Effector memory CD4-positive, alpha-beta T cell (primary cell): ENCODE measurements around the gene TICRR.

Source experiments
- DNase-seq, 3 donors: peaks; one replicate each; pipeline ENCODE4 v3.0.0-alpha.2; 2020
- H3K27ac ChIP-seq: 2 replicates; pipeline ENCODE4 v1.7.0; 2013; ENCODE audit warnings: mild to moderate bottlenecking, low read length, moderate library complexity; ENCODE audit not compliant: insufficient read depth, poor library complexity, severe bottlenecking
- H3K27me3 ChIP-seq: replicated peaks from 2 replicates; pipeline ENCODE4 v1.7.0; 2013; ENCODE audit warnings: mild to moderate bottlenecking, low read length; ENCODE audit not compliant: insufficient read depth, control insufficient read depth, poor library complexity, severe bottlenecking
- H3K36me3 ChIP-seq: 2 replicates; pipeline ENCODE4 v1.7.0; 2013; ENCODE audit warnings: mild to moderate bottlenecking, low read length, moderate library complexity; ENCODE audit not compliant: control insufficient read depth, insufficient read depth
- H3K4me1 ChIP-seq: 2 replicates; pipeline ENCODE4 v1.7.0; 2013; ENCODE audit warnings: low read length, mild to moderate bottlenecking; ENCODE audit not compliant: control insufficient read depth, insufficient read depth, poor library complexity, severe bottlenecking
- H3K4me3 ChIP-seq: 2 replicates; pipeline ENCODE4 v1.7.0; 2013; ENCODE audit warnings: low read length, low read depth, mild to moderate bottlenecking; ENCODE audit not compliant: insufficient read depth, poor library complexity, severe bottlenecking
- H3K9me3 ChIP-seq: 2 replicates; pipeline ENCODE4 v1.7.0; 2013; ENCODE audit warnings: mild to moderate bottlenecking, low read length, moderate library complexity; ENCODE audit not compliant: control insufficient read depth

TICRR gene

DNA sequence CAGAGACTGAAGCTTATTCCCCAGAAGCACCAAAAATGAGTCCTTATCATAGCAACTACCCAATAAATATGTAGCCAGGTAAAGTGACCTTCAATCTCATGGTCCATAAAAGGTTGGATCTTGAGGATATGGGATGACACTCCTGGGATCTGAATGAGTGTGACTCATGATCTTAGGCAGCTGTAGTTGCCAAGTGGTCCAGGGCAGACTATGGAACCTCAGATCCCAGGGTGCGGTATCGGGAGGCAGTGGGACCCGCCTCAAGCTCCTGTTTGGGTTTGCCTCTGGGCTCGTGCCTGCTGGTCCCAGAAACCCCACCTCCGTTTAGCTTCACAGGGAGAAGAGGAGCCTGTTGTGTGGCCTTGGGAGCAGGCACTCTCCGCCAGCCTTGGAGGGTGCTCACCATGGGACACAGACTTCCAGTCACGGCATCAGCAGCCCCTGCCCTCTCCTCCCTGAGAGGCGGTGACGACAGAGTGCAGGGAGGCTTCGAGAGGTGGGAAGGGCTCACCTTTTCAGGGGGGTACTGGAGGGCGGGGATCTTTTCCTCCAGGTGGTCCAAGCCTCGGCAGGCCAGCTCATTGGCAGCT is 95.8 kb downstream of the TICRR start:
- H3K27me3 ChIP-seq: no peaks in the 10 kb centered on the region

DNA sequence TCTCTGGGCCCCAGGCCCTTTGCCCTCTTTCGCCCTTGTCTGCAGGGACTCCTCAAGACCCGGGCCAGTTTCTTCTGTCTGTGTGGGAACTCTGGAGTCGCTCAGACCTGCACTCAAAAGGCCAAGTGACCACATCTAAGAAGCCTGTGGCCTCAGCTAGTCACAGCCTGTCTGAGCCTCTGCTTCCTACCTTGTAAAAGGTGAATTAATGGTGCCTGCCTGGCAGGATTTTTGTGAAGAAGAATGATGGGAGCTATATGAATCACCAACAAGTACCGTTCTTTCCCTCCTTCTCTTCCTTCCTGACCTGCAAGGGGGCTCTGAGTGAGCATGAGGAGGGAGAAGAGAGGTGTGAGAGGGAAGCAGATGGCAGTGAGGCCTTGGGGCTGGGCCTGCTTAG is 96.4 kb downstream of the TICRR start:
- H3K4me1 ChIP-seq: no peaks in the 10 kb centered on the region
- DNase-seq: no peak
- H3K9me3 ChIP-seq: no peaks in the 10 kb centered on the region
- H3K27ac ChIP-seq: no peak overlapping the region
- no peaks in the 10 kb centered on the region for H3K27me3 ChIP-seq
- no peaks in the 10 kb centered on the region for H3K36me3 ChIP-seq
- H3K4me3 ChIP-seq: no peak overlapping the region

More for the DNA sequence above, 95.8 kb downstream of the TICRR start:
- peaks cover under 1% of the 10 kb centered on the region for H3K4me1 ChIP-seq
- H3K36me3 ChIP-seq: no peaks in the 10 kb centered on the region
- no peak for DNase-seq
- no peak overlapping the region for H3K4me3 ChIP-seq
- no peaks in the 10 kb centered on the region for H3K9me3 ChIP-seq
- no peak overlapping the region for H3K27ac ChIP-seq

DNA sequence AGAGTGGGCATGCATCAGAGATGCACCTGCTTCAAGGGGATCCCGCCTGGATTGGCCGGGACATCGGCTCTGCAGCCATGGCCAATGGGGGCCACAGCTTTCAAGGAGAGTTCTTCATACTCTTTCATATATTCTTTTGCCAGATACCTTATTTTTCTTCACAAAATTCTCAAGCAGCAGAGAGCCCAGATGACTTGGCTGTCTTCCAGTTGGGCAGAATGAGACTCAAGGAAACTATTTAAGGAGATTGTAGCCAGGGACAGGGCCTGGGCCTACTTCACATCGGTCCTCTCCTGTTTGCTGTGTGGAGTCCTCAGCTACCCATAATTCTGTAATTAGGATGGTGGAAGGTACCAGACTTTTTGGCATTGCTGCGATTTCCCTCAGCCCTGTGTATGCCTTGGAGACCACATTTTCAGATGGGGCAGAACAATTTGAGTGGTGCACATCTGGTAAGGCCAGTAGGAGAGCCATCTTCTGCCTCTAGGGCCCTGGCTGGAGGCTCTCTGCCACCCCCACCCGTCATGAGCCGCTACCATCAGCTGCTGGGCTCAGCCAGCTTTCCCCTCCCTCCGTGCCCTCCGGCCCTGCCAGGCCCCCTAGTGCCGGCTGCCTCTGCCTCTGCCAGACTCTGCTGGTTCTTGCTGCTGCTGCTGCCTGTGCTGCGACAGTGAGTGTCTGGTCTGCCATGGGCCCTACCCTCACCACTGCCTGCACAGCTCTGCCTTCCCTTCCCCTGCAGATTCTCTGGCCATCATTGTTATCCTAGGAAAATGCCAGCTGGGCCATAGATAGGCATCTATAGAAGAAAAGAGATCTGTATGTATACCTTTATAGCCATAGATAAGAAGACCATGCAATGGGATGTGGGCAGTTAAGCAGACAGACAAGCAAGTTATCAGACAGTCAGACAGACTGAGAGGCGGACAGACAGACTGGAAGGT is 97.2 kb downstream of the TICRR start:
- Histone ChIP-seq H3K36me3 (no peaks in the 10 kb centered on the region), H3K4me3 (no peak overlapping the region), H3K4me1 (no peaks in the 10 kb centered on the region), H3K27ac (no peak overlapping the region), H3K27me3 (no peaks in the 10 kb centered on the region), H3K9me3 (no peaks in the 10 kb centered on the region)
- no peak for DNase-seq

DNA sequence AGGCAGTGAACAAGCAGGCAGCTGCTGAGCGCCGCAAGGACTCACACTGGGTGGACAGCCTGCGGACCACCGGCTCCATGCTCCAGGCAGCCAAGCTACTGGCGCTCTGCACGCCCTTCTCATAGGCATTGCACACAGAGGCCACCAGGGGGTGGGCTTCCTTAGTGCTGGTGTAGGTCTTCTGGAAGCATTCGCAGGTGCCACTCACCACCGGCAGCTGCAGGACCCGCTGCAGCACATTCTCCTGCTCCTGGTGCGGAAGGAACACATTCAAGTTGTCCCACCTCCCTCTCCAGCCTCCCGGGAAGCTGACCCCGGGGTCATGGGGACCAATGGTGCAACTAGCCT is 97.9 kb downstream of the TICRR start:
- DNase-seq: no peak
- H3K36me3 ChIP-seq: no peaks in the 10 kb centered on the region

DNA sequence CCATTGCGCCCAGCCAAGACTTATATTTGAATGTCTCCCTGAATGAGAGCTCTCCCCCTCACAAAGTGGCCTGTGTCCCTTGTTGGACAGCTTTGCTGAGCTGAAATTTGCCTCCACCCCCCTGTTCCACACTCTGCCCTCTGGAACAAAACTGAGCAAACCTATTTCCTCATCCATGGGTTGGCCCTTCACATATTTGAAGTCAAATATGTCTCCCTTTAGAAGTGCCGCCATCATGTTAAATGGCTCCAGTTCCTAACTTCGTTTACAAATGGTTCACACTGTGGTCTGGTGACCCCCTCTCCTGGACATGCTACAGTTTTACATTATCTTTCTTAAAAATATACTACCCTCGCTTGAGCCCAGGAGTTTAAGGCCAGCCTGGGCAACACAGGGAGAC is 99.3 kb downstream of the TICRR start:
- H3K4me3 ChIP-seq: no peak overlapping the region
- no peak overlapping the region for H3K27ac ChIP-seq
- no peaks in the 10 kb centered on the region for H3K4me1 ChIP-seq

More for the DNA sequence above, 97.9 kb downstream of the TICRR start:
- Histone ChIP-seq H3K27ac (no peak overlapping the region), H3K4me3 (no peak overlapping the region), H3K4me1 (no peaks in the 10 kb centered on the region), H3K27me3 (no peaks in the 10 kb centered on the region), H3K9me3 (no peaks in the 10 kb centered on the region)

DNA sequence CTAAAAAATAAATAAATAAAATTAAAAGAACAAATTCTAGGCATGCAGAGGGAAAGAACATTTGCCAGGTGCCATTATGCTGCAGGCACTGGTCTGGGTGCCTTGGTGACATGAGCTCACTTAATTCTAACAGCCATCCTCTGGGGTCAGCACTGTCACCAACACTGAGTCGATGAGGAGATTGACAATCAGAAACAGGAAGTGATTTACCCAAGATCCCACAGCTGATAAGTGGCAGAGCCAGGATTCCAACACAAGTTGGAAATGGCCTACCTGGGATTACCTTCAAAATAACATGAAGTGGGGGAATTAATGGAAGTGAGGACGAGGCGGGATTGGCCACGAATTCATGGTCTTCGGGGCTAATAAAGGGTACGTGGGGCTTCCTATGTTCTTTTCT is 100.3 kb downstream of the TICRR start:
- Histone ChIP-seq H3K4me3 (no peak overlapping the region), H3K27ac (no peak overlapping the region), H3K36me3 (no peaks in the 10 kb centered on the region), H3K4me1 (no peaks in the 10 kb centered on the region), H3K27me3 (no peaks in the 10 kb centered on the region), H3K9me3 (no peaks in the 10 kb centered on the region)
- DNase-seq: no peak

More for the DNA sequence above, 99.3 kb downstream of the TICRR start:
- Histone ChIP-seq H3K9me3 (no peaks in the 10 kb centered on the region), H3K27me3 (no peaks in the 10 kb centered on the region), H3K36me3 (no peaks in the 10 kb centered on the region)
- DNase-seq: no peak

DNA sequence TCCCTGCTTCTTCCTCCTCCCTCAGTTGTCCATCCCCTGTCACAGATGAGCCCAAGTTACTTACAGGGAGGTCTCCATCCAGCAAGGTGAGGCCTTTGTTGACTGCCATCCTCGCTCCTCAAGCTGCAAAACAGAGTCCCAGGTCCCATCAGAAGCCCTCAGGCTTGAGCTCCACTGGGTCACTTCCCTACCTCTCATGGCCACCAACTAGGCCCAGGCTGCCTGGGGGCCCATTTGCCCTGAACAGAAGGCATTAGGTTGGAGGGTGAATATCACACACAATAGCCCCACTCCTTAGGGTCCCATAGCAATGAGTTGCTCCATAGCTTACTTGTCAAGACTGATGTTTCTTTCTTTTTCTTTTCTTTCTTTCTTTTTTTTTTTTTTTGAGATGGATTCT is 102.1 kb downstream of the TICRR start:
- H3K36me3 ChIP-seq: no peaks in the 10 kb centered on the region
- no peaks in the 10 kb centered on the region for H3K4me1 ChIP-seq
- no peaks in the 10 kb centered on the region for H3K9me3 ChIP-seq
- no peak for DNase-seq
- H3K27me3 ChIP-seq: no peaks in the 10 kb centered on the region
- no peak overlapping the region for H3K4me3 ChIP-seq
- H3K27ac ChIP-seq: no peak overlapping the region
